GM13976 (cell line): ENCODE results near the gene PRDM5.

Source experiments
- DNase-seq: peaks from one replicate; pipeline ENCODE4 v3.0.0; 2012; ENCODE audit warnings: low spot score
- in situ Hi-C: fragments of 300-500 bp; cut with MboI; formaldehyde crosslinking; loops from one replicate; pipeline ENCODE4 v1.12.0; 2022; ENCODE audit warnings: low sequenced_read_pairs, mixed read lengths, inconsistent platforms; ENCODE audit not compliant: unreplicated experiment
- TF ChIP-seq, protein P1 (sequence below): IDR thresholded peaks from 2 replicates; pipeline ENCODE4 v1.5.1; 2012; ENCODE audit warnings: borderline replicate concordance, mild to moderate bottlenecking; ENCODE audit not compliant: insufficient read depth; ENCODE audit errors: extremely low read depth, missing control alignments, control extremely low read depth

The PRDM5 gene

DNA sequence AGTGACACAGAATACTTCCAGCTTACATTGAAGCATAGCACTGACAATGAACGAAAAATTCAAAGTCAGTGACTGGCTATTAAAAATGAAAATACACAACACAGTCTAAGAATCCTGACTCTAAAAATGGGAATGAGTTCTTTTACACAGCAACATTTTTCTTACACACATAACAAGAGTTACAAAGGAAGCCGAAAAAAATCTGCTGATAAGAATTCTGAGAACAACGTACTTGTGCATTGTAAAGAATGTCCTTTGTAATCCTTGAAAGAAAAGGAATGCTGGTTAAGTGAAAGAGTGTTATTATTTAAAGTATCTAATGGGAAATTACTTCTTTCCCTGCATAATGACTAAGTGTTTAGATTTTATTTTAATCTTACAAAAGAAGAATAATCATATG is 199.4 kb downstream of the PRDM5 start:
- no peak for DNase-seq
- in situ Hi-C loops, result loop anchor here (25.0 kb wide), 1 partner anchor 364 kb away; no protein-coding TSS in a partner anchor
- TF ChIP-seq, protein P1, sequence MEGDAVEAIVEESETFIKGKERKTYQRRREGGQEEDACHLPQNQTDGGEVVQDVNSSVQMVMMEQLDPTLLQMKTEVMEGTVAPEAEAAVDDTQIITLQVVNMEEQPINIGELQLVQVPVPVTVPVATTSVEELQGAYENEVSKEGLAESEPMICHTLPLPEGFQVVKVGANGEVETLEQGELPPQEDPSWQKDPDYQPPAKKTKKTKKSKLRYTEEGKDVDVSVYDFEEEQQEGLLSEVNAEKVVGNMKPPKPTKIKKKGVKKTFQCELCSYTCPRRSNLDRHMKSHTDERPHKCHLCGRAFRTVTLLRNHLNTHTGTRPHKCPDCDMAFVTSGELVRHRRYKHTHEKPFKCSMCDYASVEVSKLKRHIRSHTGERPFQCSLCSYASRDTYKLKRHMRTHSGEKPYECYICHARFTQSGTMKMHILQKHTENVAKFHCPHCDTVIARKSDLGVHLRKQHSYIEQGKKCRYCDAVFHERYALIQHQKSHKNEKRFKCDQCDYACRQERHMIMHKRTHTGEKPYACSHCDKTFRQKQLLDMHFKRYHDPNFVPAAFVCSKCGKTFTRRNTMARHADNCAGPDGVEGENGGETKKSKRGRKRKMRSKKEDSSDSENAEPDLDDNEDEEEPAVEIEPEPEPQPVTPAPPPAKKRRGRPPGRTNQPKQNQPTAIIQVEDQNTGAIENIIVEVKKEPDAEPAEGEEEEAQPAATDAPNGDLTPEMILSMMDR, result no peak

DNA sequence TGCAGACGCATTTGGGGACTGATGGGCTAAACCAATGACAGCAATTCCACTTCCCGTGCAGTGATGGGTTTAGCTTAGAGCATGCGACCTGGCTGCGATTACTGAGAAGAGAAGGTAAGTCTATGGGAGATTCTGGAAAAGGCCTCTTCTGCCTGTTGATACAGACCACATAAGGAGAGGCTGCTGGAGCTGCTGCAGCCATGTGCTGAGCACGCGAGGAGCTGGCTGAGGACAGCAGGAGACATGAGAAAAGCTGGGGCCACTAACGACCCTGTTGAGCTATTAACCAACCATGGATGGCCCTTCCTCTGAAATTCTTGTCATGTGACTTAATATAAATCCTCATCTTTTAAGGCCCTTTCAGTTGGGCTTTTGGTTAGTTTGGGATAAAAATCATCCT is 199.9 kb downstream of the PRDM5 start:
- in situ Hi-C loops, result loop anchor here (25.0 kb wide), 1 partner anchor 365 kb away; no protein-coding TSS in a partner anchor
- no peak for DNase-seq
- TF ChIP-seq, protein P1, result no peak

DNA sequence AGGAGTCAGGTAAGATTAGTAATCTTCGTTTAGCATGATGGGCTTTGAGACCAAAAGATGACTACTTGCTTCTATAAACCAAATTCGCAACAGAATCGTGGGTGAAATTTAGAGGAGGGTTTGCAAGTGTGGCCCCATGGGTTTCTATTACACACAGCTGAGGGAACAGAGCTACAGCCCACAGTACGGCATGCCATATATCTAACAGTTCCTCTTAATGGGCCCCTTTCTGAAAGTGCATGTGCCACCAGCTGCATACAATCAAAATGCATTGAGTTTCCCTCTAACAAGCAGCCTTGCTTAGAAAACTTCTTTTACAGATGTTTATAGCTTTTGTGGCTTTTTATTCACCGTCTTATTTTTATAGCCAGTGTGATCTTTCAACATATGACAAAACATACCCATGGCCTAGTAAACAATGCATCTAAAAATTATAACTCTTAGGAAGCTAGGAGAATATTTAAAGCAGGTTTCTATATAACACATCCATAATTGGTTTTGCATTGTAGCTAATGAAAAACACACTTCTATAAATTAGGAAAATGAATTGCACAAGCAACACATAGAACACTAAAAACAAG is 202.1 kb downstream of the PRDM5 start:
- DNase-seq, result no peak
- in situ Hi-C loops, result loop anchor here (25.0 kb wide), 1 partner anchor 367 kb away; no protein-coding TSS in a partner anchor
- TF ChIP-seq, protein P1, result no peak

DNA sequence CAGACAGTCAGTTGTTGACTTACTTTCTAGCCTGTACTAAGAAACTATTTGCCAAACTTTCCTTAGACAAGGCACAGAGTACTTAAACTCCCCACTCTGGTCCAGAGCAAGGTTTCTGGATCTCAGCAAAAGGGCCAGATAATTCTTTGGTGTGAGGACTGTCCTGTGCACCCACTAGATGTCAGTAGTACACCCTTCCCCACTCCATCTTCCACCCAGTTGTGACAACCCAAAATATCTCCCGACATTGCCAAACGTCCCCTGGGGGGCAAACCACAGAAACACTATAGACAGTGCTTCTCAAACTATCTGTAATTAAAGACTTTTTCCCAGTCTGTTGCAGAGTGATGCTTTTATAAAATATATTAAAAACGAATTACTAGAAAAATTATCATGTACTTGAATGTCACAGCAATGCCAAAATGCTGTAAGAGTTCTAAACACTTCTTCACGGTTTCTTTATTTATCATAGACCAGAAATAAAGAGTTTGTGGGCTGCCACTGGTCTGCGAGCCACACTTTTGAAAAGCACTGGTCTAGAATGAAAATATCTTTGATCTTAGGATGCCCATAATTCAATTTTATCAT is 203.5 kb downstream of the PRDM5 start:
- TF ChIP-seq, protein P1, result peak; percentile 60
- no peak for DNase-seq
- in situ Hi-C loops, result loop anchor here (25.0 kb wide), 1 partner anchor 368 kb away; no protein-coding TSS in a partner anchor

DNA sequence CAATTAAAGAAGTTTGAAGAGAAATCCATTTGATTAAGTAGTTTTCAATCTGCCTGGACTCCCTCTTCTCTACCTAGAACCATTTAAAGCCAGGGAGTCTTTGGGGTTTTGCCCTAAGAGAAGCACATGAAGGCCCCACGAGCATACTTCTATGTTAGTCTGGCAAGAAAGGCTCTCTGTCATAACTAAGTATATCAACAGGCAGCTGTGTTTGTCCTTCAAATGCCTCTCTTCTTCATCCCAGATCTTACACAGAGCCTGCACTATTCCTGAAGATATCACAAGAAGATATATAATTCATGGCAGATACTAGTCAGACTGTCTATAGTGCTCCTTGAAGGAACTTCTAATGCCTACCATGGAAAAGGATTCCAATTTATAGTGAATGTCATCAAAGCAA is 206.2 kb downstream of the PRDM5 start:
- no peak for DNase-seq
- TF ChIP-seq, protein P1, result no peak
- in situ Hi-C loops, result loop anchor here (25.0 kb wide), 1 partner anchor 371 kb away; no protein-coding TSS in a partner anchor

DNA sequence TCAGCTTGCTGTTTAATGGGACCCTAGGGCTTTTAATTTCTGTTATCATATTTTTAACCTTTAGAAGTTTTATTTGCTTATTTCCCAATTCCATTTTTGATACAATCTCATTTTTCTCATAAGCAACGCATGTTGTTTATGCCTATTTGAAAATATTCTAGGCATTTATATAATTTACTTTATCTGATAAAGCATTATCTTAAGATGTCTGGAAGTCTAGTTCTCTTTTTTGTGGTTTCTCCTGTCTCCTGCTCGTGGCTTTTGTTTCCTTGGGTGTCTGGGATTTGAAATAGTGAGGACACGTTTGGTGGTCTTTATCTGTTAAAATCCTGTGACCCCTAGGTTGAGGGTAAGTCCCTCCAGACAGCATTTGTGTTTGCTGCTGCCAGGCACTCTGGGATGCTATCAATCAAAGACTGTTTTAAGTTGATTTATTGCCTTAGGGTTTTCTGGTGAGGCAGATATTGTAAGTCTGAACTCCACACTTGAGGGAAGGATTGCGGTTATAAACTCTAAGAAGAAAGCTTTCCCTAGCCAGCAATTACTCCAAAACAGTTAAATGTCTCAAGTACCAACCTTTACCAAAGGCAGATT is 208.0 kb downstream of the PRDM5 start:
- TF ChIP-seq, protein P1, result no peak
- no peak for DNase-seq
- in situ Hi-C loops, result loop anchor here (25.0 kb wide), 1 partner anchor 373 kb away; no protein-coding TSS in a partner anchor
